Endothelial cell of umbilical vein (primary cell): Measurements from ENCODE around the gene INPP5B. TPM values are rescaled to one million over a fixed set of nuclear protein-coding genes. Genes with fewer than 3 reads are reported as not detected.
"Not testable (repeated sequence)": the region's sequence is repeated elsewhere in the genome, so short reads cannot be mapped to it uniquely, and the experiment has no call there.

Source experiments
- BruUV-seq: library from RNA; stranded (reverse); fragments of 400-500 nt; replicated peaks from 2 replicates; lab custom pipeline; 2021; lab: Mats Ljungman, UMichigan
- CTCF ChIA-PET: fragments of 300-600, 350-600 bp; sonication (Branson Sonifier 250); formaldehyde crosslinking; loops from one replicate; lab custom pipeline; 2021; ENCODE audit warnings: antibody characterized with exemption, inconsistent platforms; lab: Charles Lee
- POLR2A ChIA-PET: fragments of 300-600, 350-600 bp; sonication (Branson Sonifier 250); formaldehyde crosslinking; loops from one replicate; lab custom pipeline; 2021; ENCODE audit warnings: antibody characterized with exemption, inconsistent platforms; lab: Charles Lee
- DNase-seq: peaks from one replicate; pipeline ENCODE4 v3.0.0-alpha.2; 2011; ENCODE audit warnings: low read depth, low spot score
- FAIRE-seq: peaks from 2 replicates; lab custom pipeline; 2011; peaks lifted over from hg19 to GRCh38; lab: Jason Lieb, UNC
- H2AFZ ChIP-seq: 2 replicates; pipeline ENCODE4 v1.6.0; 2012; ENCODE audit warnings: low read depth, low read length, control low read depth, inconsistent platforms
- H3K27ac ChIP-seq: 2 replicates; pipeline ENCODE4 v1.5.1; 2011; ENCODE audit warnings: low read depth, mild to moderate bottlenecking, control low read depth, low read length, moderate library complexity; ENCODE audit not compliant: insufficient read depth
- H3K27me3 ChIP-seq, 2 experiments: 2 replicates each; pipeline versions ENCODE4 v1.6.0 to v1.6.1; 2011; ENCODE audit warnings: low read length in 2 of 2, mixed read lengths in 1 of 2; ENCODE audit not compliant: control insufficient read depth in 2 of 2, insufficient read depth in 2 of 2
- H3K36me3 ChIP-seq, 2 experiments: 2 replicates in 1 of 2; 3 replicates in 1 of 2; pipeline ENCODE4 v1.5.1; 2011; ENCODE audit warnings: low read length in 2 of 2, mild to moderate bottlenecking in 1 of 2, moderate library complexity in 1 of 2; ENCODE audit not compliant: control insufficient read depth in 2 of 2, insufficient read depth in 2 of 2; ENCODE audit errors: extremely low read depth in 1 of 2
- H3K4me1 ChIP-seq: 3 replicates; pipeline ENCODE4 v1.5.1; 2011; ENCODE audit warnings: mild to moderate bottlenecking, low read length; ENCODE audit not compliant: control insufficient read depth, insufficient read depth; ENCODE audit errors: extremely low read depth
- H3K4me2 ChIP-seq: 2 replicates; pipeline ENCODE4 v1.6.1; 2011; ENCODE audit warnings: low read length, control low read depth, mixed read lengths; ENCODE audit not compliant: insufficient read depth
- H3K4me3 ChIP-seq, 3 experiments: fragments of 200-600 bp in 1 of 3; sonication (generic), shearing (Covaris generic) in 1 of 3; replicated peaks in 1 of 3; 2 replicates each; pipeline ENCODE4 v1.5.1; 2011 to 2016; ENCODE audit warnings: control low read depth in 3 of 3, low read length in 3 of 3, mild to moderate bottlenecking in 2 of 3, inconsistent platforms in 1 of 3, low read depth in 1 of 3, moderate library complexity in 1 of 3; ENCODE audit not compliant: insufficient read depth in 1 of 3
- H3K79me2 ChIP-seq: 2 replicates; pipeline ENCODE4 v1.6.0; 2012; ENCODE audit warnings: low read length, inconsistent platforms; ENCODE audit not compliant: control insufficient read depth, insufficient read depth
- H3K9ac ChIP-seq: replicated peaks from 2 replicates; pipeline ENCODE3; 2011; ENCODE audit warnings: low read length, control low read depth; ENCODE audit not compliant: insufficient read depth; ENCODE audit errors: extremely low read depth
- H3K9me1 ChIP-seq: replicated peaks from 3 replicates; pipeline ENCODE4 v1.6.0; 2011; ENCODE audit warnings: mild to moderate bottlenecking, low read length; ENCODE audit not compliant: control insufficient read depth, insufficient read depth; ENCODE audit errors: extremely low read depth
- H3K9me3 ChIP-seq: replicated peaks from 2 replicates; pipeline ENCODE4 v1.5.1; 2012; ENCODE audit warnings: low read length, inconsistent platforms; ENCODE audit not compliant: control insufficient read depth, insufficient read depth
- H4K20me1 ChIP-seq: replicated peaks from 2 replicates; pipeline ENCODE3; 2011; ENCODE audit warnings: mild to moderate bottlenecking, low read length; ENCODE audit not compliant: control insufficient read depth, insufficient read depth; ENCODE audit errors: extremely low read depth
- EZH2 ChIP-seq: IDR thresholded peaks from 2 replicates; pipeline ENCODE4 v1.6.1; 2012; ENCODE audit warnings: borderline replicate concordance, low read depth, mild to moderate bottlenecking, moderate library complexity, low read length, inconsistent platforms; ENCODE audit not compliant: severe bottlenecking
- FOS ChIP-seq: IDR thresholded peaks from 2 replicates; pipeline ENCODE4 v1.6.1; 2011; ENCODE audit warnings: mild to moderate bottlenecking, low read length, moderate library complexity, borderline replicate concordance; ENCODE audit not compliant: insufficient read depth
- JUN ChIP-seq: IDR thresholded peaks from 2 replicates; pipeline ENCODE4 v1.6.1; 2011; ENCODE audit warnings: borderline replicate concordance, low read depth; ENCODE audit not compliant: insufficient read length, insufficient read depth
- MYC ChIP-seq: IDR thresholded peaks from one replicate; pipeline ENCODE4 v1.6.1; 2011; ENCODE audit warnings: mild to moderate bottlenecking, low read depth, low read length
- POLR2A ChIP-seq: IDR thresholded peaks from 2 replicates; pipeline ENCODE4 v1.6.1; 2012; ENCODE audit warnings: low read depth, mild to moderate bottlenecking, control low read depth, low read length
- dilution Hi-C: fragments of 300-500 bp; cut with MboI; formaldehyde crosslinking; loops from one replicate; pipeline ENCODE4 v1.15.0; 2019; ENCODE audit warnings: low sequenced_read_pairs; ENCODE audit not compliant: extremely low pct_ligation_motif_present
- intact Hi-C: fragments of 100-400 bp; cut with micrococcal nuclease; formaldehyde crosslinking; loops from one replicate; pipeline ENCODE4 v1.10.0; 2022
- polyA plus RNA-seq, 4 experiments: library from polyadenylated mRNA; depleted of rRNA in 3 of 4; stranded (reverse) in 3 of 4; unstranded in 1 of 4; fragments of >200 nt; gene quantifications; 2 replicates each; pipeline versions ENCODE4 v1.2.1 to v1.2.3, GENCODE V29; 2011 to 2012; ENCODE audit warnings: missing spikeins in 1 of 4
- total RNA-seq: library from RNA; stranded (reverse); gene quantifications from 2 replicates; pipeline ENCODE4 v1.2.3, GENCODE V29; 2021
- TF ChIP-seq, protein P1 (sequence below): IDR thresholded peaks from 2 replicates; pipeline ENCODE4 v1.6.1; 2011; ENCODE audit not compliant: insufficient read depth, insufficient read length
- TF ChIP-seq, protein P2 (sequence below), 2 donors: IDR thresholded peaks; 1 replicate in 1 of 2; 2 replicates in 1 of 2; pipeline ENCODE4 v1.5.1; 2011; ENCODE audit warnings: low read length in 2 of 2, mild to moderate bottlenecking in 2 of 2, moderate library complexity in 2 of 2, control low read depth in 1 of 2, inconsistent platforms in 1 of 2, low read depth in 1 of 2; ENCODE audit not compliant: insufficient read depth in 1 of 2; ENCODE audit errors: extremely low read depth in 1 of 2

Gene INPP5B
- total and polyA plus RNA-seq, 2 donors (not counting 3 experiments of a cell fraction or from before 2014, with no cell fraction given) = 7.4 to 14.7 TPM

DNA sequence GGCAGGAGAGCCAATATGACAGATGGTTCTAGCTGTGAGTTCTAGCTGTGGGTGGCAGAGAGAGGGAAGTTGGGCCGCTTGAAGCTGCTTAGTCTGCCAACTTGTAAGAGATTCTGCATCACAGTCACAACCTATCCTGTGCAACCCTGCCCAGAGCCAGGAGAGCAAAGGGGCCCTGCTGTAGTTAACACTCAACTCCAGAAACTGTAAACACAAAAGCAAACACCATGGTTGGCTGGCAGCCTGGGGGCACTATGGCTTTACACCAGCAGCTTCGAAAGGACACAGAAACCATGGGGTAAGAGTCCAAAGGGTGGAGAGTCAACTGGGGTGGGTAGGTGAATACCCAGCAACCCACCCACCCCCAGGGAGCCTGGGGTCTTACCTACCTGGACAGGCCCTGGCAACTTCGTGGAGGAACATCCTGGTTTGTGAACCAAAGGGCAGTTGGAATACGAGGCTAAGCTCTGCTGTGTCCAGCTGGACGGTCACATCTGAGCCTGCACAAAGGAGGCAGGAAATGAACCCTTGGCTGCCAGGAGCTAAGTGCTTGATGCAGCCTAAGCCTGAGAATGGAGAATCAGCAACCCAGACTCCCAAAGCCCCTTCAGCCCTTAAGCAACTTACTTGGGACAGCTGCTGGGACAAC lies 6.4 kb downstream of the INPP5B start:
- Histone ChIP-seq H3K79me2 (no peaks in the 10 kb centered on the region), H3K9me1 (no peaks in the 10 kb centered on the region), H3K27ac (no peak overlapping the region), H3K9me3 (no peaks in the 10 kb centered on the region), H3K9ac (no peak overlapping the region), H3K4me2 (no peak overlapping the region), H4K20me1 (no peaks in the 10 kb centered on the region), H3K4me3 (no peak overlapping the region), H3K27me3 (no peaks in the 10 kb centered on the region), H3K36me3 (peaks cover 0 to 18% of the 10 kb centered on the region in 2 experiments), H2AFZ (no peak overlapping the region), H3K4me1 (no peaks in the 10 kb centered on the region)
- dilution Hi-C loops = no loop called here
- no peak for TF ChIP-seq POLR2A
- TF ChIP-seq, protein P1, sequence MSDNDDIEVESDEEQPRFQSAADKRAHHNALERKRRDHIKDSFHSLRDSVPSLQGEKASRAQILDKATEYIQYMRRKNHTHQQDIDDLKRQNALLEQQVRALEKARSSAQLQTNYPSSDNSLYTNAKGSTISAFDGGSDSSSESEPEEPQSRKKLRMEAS = no peak
- TF ChIP-seq JUN = no peak
- no peak for TF ChIP-seq FOS
- TF ChIP-seq, protein P2, sequence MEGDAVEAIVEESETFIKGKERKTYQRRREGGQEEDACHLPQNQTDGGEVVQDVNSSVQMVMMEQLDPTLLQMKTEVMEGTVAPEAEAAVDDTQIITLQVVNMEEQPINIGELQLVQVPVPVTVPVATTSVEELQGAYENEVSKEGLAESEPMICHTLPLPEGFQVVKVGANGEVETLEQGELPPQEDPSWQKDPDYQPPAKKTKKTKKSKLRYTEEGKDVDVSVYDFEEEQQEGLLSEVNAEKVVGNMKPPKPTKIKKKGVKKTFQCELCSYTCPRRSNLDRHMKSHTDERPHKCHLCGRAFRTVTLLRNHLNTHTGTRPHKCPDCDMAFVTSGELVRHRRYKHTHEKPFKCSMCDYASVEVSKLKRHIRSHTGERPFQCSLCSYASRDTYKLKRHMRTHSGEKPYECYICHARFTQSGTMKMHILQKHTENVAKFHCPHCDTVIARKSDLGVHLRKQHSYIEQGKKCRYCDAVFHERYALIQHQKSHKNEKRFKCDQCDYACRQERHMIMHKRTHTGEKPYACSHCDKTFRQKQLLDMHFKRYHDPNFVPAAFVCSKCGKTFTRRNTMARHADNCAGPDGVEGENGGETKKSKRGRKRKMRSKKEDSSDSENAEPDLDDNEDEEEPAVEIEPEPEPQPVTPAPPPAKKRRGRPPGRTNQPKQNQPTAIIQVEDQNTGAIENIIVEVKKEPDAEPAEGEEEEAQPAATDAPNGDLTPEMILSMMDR (IDR thresholded peaks at IDR 0.05; ENCODE audit: extremely low read depth in 1 of 2, insufficient read depth in 1 of 2, low read depth in 1 of 2, low read length in 2 of 2) = no peak
- TF ChIP-seq MYC = no peak
- TF ChIP-seq EZH2 = no peak
- BruUV-seq = no TSS peak
- POLR2A ChIA-PET = no interaction called here
- intact Hi-C loops = no loop called here
- CTCF ChIA-PET = interaction anchor here (1.4 to 1.6 kb wide), 2 partner anchors 11 to 19 kb away, joined by 3 read pairs; no protein-coding TSS in a partner anchor
- DNase-seq = no peak
- FAIRE-seq = no peak

DNA sequence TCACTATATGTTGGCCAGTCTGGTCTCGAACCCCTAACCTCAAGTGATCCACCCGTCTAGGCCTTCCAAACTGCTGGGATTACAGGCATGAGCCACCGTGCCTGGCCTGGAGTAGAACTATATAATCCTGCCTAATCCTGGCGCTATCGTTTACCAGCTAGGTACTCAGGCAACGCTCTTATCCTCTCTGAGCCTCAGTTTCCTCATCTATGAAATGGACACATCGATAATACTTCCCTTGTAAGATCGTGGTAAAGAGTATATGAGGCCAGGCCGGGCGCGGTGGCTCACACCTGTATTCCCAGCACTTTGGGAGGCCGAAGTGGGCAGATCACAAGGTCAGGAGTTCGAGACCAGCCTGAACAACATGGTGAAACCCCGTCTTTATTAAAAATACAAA lies 10.1 kb downstream of the INPP5B start:
- dilution Hi-C loops, H3K4me2 ChIP-seq, H3K79me2 ChIP-seq, H3K27ac ChIP-seq, H3K4me3 ChIP-seq, H3K9me1 ChIP-seq, BruUV-seq, intact Hi-C loops, H3K4me1 ChIP-seq, H3K27me3 ChIP-seq, H3K9ac ChIP-seq, H3K36me3 ChIP-seq, POLR2A ChIA-PET, H3K9me3 ChIP-seq, DNase-seq, CTCF ChIA-PET, H2AFZ ChIP-seq, FAIRE-seq, H4K20me1 ChIP-seq: not testable (repeated sequence)
